SIG-M5 (cell line): Measurements from ENCODE around the gene TUBB8B.
"Not testable (repeated sequence)": the region's sequence is repeated elsewhere in the genome, so short reads cannot be mapped to it uniquely, and the experiment has no call there.

ENCODE experiments used
- DNase-seq: peaks from one replicate; lab custom pipeline; 2025; lab: John Stamatoyannopoulos, UW

The TUBB8B gene

DNA sequence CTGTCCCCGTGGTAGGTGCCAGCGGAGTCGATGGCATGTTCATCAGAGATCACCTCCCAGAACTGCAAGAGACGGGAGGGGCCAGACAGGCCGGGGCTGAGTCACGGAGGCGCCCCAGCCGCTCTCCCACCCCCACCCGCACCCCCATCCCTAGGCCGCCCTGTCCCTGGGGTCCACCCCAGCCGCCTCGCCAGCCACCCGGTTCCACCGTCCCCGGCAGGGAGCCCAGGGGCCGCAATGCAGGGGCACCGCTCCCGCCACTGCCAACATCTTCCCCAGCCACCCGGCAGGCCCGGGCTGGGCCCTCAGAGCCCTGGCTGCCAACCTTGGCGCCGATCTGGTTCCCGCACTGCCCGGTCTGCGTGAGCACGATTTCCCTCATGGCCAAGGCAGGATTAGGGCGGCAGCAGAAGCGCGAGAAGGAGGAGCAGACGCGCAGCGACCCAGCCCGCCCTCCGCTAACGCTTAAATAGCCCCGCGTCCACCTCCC is at the start of gene TUBB8B:
Gene TUBB8B (minus strand): TSS at position 440 of the 490 bp plus-strand sequence. CDS start 58 bp downstream, at position 382.
- not testable (repeated sequence) for DNase-seq

DNA sequence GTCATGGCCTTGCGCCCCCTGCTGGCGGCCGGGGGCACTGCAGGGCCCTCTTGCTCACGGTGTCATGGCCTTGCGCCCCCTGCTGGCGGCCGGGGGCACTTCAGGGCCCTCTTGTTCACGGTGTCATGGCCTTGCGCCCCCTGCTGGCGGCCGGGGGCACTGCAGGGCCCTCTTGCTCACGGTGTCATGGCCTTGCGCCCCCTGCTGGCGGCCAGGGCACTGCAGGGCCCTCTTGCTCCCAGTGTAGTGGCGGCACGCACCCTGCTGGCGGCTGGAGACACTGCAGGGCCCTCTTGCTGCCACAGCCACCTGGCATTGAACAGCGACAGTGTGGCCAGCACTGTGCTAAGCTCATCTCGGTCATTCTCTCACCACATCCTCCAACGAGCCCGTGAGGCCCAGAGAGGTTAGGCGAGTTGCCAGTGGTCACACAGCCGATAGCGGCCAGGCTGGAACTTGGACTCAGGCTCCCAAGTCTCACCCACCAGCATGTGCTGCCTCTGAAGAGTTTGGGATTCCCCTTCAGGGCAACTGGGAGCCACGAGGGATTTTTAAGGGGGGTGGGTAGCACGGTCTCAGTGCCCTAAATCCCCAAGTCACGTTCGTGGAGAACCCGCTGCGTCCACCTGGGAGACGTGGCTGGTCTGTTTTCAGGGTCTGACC is 48.0 kb upstream of the TUBB8B start:
- not testable (repeated sequence) for DNase-seq

DNA sequence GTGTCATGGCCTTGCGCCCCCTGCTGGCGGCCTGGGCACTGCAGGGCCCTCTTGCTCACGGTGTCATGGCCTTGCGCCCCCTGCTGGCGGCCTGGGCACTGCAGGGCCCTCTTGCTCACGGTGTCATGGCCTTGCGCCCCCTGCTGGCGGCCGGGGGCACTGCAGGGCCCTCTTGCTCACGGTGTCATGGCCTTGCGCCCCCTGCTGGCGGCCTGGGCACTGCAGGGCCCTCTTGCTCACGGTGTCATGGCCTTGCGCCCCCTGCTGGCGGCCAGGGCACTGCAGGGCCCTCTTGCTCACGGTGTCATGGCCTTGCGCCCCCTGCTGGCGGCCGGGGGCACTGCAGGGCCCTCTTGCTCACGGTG is 47.3 kb upstream of the TUBB8B start:
- DNase-seq = not testable (repeated sequence)

DNA sequence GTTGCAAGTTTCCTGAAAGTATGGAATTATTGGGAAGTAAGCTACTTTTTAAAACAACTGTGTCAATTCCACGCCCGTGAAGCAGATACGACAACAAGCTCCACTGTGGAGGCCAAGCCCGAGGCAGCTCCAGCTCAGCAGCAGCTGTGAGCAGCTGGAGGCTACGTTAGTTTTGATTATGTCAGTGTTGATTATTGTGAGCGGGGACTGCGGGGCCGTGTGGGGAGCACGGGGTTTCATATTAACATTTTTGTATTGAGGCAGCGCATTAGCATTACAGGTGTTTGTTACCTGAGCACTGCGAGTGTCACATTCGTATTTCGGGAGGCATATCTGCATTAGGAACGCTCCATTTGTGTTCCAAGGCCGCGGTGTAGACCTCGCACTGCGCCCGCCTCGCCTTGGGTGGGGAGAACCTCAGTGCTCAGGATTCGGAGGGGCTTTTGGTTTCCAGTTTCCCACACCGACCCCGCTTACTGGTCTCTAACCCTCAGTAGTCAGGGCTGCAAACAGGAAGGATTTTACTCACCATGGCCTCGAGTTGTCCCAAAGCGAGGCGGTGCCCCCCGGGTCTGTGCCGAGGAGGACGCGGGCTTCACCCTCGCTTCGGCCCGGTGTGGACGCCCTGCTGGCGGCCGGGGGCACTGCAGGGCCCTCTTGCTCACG is 46.8 kb upstream of the TUBB8B start:
- not testable (repeated sequence) for DNase-seq

DNA sequence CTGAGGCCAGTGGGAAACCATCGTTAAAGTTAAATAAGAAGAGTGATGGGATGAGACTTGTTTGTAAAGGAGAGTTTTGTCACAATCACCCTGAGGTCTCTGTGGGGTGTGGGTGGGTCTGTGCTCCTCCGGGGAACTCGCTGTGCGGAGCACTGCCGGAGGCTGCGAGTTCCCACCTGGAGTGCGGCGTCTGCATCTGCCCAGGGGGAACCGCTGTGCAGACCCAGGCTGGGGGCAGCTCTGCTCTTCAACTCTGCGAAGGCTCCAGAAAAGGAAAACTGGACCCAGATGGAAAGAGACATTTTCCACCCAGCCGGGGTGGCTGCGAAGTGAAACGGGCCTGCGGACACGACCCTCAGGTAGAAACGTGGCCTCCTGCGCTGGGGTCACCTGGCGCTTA is 46.2 kb upstream of the TUBB8B start:
- DNase-seq = not testable (repeated sequence)

DNA sequence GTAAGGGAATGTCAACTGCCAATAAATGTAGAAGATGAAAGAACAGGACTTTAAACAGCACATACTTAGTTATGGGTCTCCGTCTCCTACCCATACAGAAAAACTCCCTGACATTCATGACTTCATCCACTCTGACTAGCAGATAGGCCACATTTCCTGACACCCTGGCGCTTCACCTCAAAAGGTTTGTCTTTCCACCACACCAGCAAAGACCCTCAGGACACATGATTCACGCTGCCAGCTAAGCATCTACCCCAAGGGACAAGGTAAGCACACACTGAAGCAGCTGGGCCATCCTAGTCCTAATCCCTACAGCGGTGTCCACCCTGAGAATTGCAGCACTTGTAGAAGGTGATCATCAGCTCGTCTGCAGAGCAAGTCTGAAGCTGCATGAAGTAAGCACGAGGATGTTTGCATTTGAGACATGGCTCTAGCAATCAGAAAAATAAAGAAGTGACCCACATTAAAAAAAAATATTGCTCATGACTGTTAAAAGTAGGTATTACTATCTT is 44.5 kb upstream of the TUBB8B start:
- not testable (repeated sequence) for DNase-seq

DNA sequence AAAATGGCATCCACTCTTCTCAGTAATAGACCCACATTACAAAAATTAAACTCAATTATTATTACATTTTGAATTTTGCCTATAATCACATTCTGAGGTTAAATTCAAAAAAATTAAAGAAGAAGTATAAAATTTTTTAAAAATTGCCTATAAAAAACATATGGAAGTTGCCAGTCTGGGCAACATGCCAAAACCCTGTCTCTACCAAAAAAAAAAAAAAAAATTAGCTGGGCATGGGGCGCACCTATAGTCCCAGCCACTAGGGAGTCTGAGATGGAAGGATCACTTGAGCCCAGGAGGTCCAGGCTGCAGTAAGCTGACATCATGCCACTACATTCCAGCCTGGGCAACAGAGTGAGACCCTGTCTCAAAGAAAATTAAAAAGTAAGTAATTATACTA is 42.1 kb upstream of the TUBB8B start:
- not testable (repeated sequence) for DNase-seq

DNA sequence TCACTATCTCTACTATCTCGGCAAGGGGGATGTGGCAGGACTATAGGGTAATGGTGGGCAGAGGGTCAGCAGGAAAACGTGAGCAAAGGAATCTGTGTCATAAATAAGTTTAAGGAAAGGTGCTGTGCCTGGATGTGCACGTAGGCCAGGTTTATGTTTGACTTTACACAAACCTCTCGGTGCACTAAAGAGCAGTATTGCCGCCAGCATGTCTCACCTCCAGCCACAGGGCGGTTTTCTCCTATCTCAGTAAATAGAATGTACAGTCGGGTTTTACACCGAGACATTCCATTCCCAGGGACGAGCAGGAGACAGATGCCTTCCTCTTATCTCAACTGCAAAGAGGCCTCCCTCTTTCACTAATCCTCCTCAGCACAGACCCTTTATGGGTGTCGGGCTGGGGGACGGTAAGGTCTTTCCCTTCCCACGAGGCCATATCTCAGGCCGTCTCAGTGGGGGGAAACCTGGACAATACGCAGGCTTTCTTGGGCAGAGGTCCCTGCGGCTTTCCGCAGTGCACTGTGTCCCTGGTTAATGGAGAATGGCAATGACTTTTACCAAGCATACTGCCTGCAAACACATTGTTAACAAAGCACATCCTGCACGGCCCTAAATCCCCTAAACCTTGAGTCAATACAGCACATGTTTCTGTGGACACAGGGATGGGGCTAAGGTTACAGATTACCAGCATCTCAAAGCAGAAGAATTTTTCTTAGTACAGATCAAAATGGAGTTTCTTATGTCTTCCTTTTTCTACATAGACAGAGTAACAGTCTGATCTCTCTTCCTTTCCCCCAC is 41.2 kb upstream of the TUBB8B start:
- not testable (repeated sequence) for DNase-seq

DNA sequence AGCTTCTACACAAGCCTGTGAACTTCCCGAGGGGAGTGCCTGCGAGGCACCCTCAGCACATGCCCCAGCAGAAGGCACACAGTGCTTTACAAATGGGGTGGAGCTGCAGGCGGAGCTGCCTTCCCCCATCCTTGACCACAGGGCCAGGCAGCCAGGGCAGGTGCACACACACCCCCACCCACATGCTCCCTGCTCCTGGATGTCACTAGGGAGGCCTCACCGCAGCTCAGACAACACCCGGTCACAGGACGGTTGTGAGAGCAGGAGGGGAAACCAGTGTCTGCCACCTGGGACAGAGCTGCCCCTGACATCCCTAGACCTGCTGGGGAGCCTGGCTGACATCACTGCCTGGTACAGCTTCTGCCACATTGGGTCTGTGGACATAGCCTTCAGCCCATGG is 39.7 kb upstream of the TUBB8B start:
- not testable (repeated sequence) for DNase-seq

DNA sequence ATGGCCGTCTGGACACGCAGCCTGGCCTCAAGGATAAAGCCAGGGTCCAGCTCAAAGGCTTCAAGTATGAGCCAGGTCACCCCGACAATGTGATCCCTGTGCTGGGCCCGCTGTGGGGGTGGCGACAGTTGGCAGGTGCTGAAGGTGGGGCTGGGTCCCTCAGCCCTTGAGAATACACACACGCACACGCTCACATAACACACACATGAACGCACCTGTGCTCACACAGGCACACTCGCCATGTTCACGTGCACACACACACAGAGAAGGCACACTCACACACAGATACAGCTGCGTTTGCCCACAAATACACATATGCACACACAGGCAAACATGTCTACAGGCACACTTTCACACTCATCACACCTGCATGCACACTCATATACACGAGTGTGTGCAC is 35.4 kb upstream of the TUBB8B start:
- not testable (repeated sequence) for DNase-seq

DNA sequence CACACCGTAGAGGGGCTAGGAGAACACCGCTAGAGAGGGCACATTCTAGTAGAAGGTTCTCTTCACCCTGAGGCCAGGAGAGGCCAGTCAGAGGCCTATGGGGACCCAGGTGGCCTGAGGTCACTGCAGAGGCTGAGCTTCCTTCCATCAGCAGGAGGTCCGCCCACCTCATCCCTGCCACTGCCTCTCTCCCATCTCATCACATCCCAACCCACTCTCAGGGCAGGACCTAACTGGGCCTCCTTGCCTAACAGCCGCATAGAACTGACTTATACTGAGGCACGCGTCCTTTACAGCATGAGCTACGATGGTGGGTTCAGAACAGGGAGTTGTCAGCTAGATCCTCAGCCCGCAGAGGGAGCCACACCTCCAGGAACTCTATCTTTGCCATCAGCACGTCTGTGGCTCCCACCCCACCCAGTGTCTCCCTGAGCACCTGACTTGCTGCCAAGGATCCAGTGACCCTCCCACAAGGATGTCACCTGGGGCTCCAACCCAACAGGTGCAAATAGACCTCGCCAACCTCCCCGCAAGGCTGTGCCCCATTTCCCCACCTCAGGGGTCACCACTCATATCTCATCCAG is 33.3 kb upstream of the TUBB8B start:
- DNase-seq = not testable (repeated sequence)

DNA sequence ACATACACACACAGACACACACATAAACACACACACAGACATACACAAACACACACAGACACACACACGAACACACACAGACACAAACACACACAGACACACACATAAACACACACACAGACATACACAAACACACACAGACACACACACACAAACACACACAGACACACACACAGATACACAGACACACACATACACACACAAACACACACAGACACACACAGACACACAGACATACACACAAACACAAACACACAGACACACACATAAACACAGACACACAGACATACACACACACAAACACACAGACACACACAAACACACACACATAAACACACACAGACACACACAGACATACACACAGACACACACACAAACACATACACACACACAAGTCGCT is 31.5 kb upstream of the TUBB8B start:
- not testable (repeated sequence) for DNase-seq

DNA sequence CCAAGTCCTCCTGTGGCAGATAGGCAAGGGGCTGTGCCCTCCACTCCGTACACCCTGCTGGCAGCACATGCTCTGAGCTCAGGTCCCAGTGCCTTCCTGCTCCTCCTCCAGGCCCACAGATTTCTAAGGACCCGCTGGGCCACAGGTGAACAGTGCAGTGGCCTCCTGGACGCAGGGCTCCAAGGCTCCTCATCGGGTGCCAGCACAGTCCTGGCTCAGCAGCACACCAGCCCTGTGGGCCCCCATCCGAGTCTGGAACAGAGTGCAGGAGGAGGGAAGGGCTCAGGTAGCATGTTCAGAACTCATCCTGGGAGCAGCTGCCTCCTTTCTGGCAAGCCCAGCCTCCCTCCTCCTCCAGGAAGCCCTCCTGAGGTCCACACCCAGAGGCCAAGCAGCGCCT is 30.8 kb upstream of the TUBB8B start:
- DNase-seq = not testable (repeated sequence)

DNA sequence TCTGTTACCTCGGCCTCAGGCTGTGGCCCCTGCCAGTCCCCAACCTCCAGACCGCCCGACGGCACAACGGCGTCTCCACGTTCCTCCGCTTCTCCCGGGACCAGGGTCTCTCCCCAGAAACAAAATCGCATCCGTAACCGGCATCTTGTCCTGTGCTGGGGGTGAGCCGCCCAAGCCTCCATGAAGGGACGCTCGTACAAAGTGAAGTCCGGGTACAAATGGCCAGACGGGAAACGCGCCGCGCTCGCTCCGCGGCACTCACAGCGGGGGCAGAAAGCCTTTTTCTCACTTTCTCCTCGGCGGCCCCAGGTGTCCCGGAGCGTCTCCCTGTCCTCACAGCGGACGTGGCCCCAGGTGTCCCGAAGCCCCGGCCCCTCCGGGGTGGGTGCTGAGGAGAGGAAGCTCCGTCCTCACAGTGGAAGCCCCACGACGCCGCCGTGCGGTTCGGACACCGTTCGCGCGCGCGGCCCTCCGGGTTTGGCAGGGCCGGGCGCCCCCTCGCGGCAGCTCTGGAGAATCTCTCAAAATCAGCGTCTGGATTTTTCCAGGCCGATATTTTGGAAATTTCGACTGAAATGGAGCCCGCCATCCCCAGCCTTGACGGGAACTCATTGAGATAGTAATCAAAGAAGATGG is 26.2 kb upstream of the TUBB8B start:
- not testable (repeated sequence) for DNase-seq

DNA sequence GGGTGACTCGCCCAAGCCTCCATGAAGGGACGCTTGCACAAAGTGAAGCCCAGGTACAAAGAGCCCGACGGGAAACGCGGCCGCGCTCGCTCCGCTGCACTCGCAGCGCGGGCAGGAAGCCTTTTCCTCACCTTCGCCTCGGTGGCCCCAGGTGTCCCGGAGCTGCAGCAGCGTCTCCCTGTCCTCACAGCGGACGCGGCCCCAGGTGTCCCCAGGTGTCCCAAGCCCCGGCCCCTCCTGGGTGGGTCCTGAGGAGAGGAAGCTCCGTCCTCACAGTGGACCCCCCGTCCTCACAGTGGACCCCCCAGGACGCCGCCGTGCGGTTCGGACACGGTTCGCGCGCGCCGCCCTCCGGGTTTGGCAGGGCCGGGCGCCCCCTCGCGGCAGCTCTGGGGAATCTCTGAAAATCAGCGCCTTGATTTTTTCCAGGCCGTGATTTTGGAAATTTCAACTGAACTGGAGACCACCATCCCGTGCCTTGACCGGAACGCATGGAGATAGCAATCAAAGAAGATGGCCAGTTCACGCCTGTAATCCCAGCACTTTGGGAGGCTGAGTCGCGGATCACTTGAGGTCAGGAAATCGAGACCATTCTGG is 23.9 kb upstream of the TUBB8B start:
- not testable (repeated sequence) for DNase-seq

DNA sequence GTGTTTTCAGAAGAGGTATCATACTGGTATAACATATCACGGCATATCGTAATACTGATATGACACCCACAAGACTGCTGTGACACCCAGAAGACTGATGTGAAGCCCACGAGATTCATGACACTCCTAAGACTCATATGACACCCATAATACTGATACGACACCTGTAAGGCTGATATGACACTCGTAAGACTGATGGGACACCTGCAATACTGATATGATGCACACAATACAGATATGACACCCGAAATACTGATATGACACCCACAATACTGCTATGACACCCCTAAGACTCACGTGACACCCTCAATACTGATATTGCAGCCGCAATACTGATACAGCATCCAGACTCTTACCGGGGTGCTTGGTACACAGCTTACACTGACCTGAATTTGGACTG is 18.3 kb upstream of the TUBB8B start:
- not testable (repeated sequence) for DNase-seq

DNA sequence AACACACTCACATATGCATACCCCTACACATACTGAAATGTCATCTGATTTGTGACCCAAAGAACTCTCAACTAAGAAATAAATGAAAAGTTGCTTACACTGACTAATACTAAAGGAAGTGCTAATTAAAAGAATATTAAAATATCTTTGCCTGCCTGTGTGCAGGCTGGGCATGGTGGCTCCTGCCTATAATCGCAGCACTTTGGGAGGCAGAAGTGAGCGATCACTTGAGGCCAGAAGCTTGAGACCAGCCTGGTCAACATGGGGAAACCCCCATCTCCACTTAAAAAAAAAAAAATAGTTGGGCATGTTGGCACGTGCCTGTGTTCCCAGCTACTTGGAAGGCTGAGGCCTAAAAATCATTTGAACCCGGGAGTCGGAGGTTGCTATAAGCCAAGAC is 14.9 kb upstream of the TUBB8B start:
- DNase-seq = not testable (repeated sequence)

DNA sequence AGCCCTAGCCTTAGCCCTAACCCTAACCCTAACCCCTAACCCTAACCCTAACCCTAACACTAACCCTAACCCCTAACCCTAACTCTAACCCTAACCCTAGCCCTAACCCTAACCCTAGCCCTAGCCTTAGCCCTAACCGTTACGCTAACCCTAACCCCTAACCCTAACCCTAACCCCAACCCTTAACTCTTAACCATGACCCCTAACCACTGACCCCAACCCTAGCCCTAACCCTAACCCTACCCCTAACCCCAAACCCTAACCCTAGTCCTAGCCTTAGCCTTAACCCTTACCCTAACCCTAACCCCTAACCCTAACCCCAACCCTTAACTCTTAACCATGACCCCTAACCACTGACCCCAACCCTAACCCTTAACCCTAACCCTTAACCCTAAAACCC is 14.2 kb upstream of the TUBB8B start:
- DNase-seq = not testable (repeated sequence)

DNA sequence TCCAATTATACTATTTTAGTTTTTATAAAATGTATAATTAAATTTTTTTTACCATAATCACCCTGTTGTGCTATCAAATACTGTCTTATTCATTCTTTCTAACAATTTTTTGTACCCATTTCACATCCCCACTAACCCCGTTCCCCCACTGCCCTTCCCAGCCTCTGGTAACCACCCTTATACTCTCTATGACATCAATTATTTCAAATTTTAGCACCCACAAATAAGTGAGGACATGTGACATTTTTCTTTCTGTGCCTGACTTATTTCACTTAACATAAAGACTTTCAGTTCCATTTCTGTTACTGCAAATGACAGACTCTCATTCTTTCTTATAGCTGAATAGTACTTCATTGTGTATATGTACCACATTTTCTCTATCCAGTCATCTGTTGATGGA is 5.0 kb upstream of the TUBB8B start:
- not testable (repeated sequence) for DNase-seq

DNA sequence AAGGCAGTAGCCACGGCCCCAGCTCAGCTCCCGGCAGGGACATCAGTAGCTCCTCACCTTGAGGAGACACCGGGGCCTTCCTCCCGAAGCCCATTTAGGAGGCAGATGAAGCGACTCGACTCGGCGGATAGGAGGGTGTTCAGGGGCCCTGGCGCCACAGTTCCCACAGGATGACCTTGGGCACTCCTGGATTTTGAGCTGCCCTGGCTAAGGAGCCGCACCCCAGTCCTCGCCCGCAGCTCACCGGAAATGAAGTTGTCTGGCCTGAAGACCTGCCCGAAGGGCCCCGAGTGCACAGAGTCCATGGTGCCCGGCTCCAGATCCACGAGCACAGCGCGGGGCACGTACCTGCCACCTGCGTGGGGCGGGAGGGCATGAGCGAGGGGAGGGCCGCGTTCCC is 719 bp downstream of the TUBB8B start:
- DNase-seq = not testable (repeated sequence)

DNA sequence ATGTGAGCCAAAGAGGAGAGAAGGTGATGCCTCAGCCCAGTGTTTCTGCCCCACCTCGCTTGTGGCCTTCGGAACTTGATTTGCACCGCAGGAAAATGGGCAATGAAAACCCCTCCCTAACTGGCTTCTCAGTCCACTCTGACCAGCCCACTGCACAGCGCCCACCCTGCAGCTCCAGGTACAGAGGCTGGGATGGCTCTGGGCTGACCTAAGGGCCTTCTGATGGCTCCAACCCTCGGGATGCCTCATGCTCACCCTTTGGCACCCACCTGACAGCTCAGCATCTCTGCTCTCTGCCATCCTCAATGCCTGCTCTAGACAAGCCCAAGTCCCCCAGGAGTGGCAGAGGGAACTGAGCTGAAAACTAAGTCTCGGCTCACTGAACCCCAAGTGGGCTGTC is 36.2 kb downstream of the TUBB8B start:
- DNase-seq = not testable (repeated sequence)
